ENCODE results near the gene SMU1. TPM values are rescaled to one million over a fixed set of nuclear protein-coding genes. Genes with fewer than 3 reads are reported as not detected.

SMU1 gene
- total and polyA plus RNA-seq, 2 donors (not counting 3 experiments of a cell fraction or from before 2014, with no cell fraction given), result 8.5 to 21.7 TPM

DNA sequence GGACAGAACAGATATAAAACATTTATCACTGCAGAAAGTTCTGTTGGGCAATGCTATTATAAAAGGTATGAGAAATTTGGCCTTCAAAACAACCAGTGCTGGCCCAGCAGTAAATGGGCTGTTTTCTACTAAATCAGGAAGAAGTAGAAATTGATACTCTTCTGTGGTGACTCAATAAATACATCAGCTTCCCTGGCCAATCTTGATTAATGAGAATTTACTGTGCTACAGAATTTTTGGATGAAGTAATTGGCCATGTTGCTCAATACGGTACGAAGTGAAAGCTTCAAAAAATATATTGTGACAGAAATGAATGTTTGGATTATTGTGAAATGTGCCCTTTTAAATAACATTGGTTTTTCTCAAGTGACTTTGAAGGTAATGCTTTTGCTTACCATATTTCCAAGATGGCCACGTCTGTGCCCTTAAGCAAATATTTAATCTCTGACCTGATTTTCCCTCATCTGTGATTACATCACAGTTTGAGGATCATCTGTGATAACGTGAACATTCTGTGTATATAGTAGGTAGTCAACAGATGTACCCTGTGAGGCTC is 47.2 kb downstream of the SMU1 start:
- H3K27me3 ChIP-seq (ENCODE audit: control insufficient read depth in 2 of 2, insufficient read depth in 2 of 2, low read length in 2 of 2), result no peaks in the 10 kb centered on the region
- CTCF ChIA-PET, result interaction anchor here (1.2 kb wide), 1 partner anchor 11 kb away, joined by 3 read pairs; no protein-coding TSS in a partner anchor
- TF ChIP-seq EZH2 (IDR thresholded peaks at IDR 0.05; ENCODE audit: borderline replicate concordance, low read depth, low read length, severe bottlenecking) (no peak), JUN (IDR thresholded peaks at IDR 0.05; ENCODE audit: borderline replicate concordance, insufficient read depth, insufficient read length, low read depth) (no peak), FOS (IDR thresholded peaks at IDR 0.05; ENCODE audit: borderline replicate concordance, insufficient read depth, low read length) (no peak), POLR2A (IDR thresholded peaks at IDR 0.05; ENCODE audit: low read depth, low read length) (no peak), MYC (IDR thresholded peaks at IDR 0.05; ENCODE audit: low read depth, low read length) (no peak), POLR2AphosphoS5 (IDR thresholded peaks at IDR 0.05; ENCODE audit: insufficient read depth, low read depth, low read length) (no peak), GATA2 (IDR thresholded peaks at IDR 0.05; ENCODE audit: insufficient read depth, insufficient read length, low read depth, low read length) (no peak)
- TF ChIP-seq, protein P1, sequence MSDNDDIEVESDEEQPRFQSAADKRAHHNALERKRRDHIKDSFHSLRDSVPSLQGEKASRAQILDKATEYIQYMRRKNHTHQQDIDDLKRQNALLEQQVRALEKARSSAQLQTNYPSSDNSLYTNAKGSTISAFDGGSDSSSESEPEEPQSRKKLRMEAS (IDR thresholded peaks at IDR 0.05; ENCODE audit: insufficient read depth, insufficient read length), result no peak
- TF ChIP-seq, protein P2, sequence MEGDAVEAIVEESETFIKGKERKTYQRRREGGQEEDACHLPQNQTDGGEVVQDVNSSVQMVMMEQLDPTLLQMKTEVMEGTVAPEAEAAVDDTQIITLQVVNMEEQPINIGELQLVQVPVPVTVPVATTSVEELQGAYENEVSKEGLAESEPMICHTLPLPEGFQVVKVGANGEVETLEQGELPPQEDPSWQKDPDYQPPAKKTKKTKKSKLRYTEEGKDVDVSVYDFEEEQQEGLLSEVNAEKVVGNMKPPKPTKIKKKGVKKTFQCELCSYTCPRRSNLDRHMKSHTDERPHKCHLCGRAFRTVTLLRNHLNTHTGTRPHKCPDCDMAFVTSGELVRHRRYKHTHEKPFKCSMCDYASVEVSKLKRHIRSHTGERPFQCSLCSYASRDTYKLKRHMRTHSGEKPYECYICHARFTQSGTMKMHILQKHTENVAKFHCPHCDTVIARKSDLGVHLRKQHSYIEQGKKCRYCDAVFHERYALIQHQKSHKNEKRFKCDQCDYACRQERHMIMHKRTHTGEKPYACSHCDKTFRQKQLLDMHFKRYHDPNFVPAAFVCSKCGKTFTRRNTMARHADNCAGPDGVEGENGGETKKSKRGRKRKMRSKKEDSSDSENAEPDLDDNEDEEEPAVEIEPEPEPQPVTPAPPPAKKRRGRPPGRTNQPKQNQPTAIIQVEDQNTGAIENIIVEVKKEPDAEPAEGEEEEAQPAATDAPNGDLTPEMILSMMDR (IDR thresholded peaks at IDR 0.05; ENCODE audit: extremely low read depth in 1 of 2, insufficient read depth in 1 of 2, low read depth in 1 of 2, low read length in 2 of 2), result no peak
- FAIRE-seq, result no peak
- H3K4me1 ChIP-seq (ENCODE audit: control insufficient read depth, extremely low read depth, insufficient read depth, low read length), result peaks cover 31% of the 10 kb centered on the region
- BruUV-seq (replicated peaks), result no TSS peak
- DNase-seq (ENCODE audit: low read depth, low spot score), result no peak
- no peaks in the 10 kb centered on the region for H3K9me3 ChIP-seq (replicated peaks; ENCODE audit: control insufficient read depth, insufficient read depth, low read length)
- H3K4me2 ChIP-seq (ENCODE audit: insufficient read depth, low read length), result peak overlapping the region; percentile 50
- no peak overlapping the region for H3K27ac ChIP-seq (ENCODE audit: insufficient read depth, low read depth, low read length)
- H3K4me3 ChIP-seq (replicated peaks in 1 of 3; ENCODE audit: insufficient read depth in 1 of 3, low read depth in 1 of 3, low read length in 3 of 3), result peak overlapping the region in 1 of 3 experiments; percentile 14
- peaks cover 93% of the 10 kb centered on the region for H3K79me2 ChIP-seq (ENCODE audit: control insufficient read depth, insufficient read depth, low read length)
- peaks cover 23% of the 10 kb centered on the region for H4K20me1 ChIP-seq (replicated peaks; ENCODE audit: control insufficient read depth, extremely low read depth, insufficient read depth, low read length)
- POLR2A ChIA-PET, result no interaction called here
- no peaks in the 10 kb centered on the region for H3K9me1 ChIP-seq (replicated peaks; ENCODE audit: control insufficient read depth, extremely low read depth, insufficient read depth, low read length)
- intact Hi-C loops (cut with micrococcal nuclease) (loop anchor here (5.0 kb wide), 1 partner anchor 138 kb away; the partner anchor contains the start of gene B4GALT1), dilution Hi-C loops (cut with MboI; ENCODE audit: extremely low pct_ligation_motif_present, low sequenced_read_pairs) (no loop called here)
- no peak overlapping the region for H2AFZ ChIP-seq (ENCODE audit: low read depth, low read length)
- H3K36me3 ChIP-seq (ENCODE audit: control insufficient read depth in 2 of 2, extremely low read depth in 1 of 2, insufficient read depth in 2 of 2, low read length in 2 of 2), result peaks cover 8 to 40% of the 10 kb centered on the region in 2 experiments
- H3K9ac ChIP-seq (replicated peaks; ENCODE audit: extremely low read depth, insufficient read depth, low read length), result no peak overlapping the region

All from endothelial cell of umbilical vein (primary cell).